SK-N-SH treated with all-trans-retinoic acid at 6 μM for 48 hours (cell line): Measurements from ENCODE around the gene SOHLH2.

Experiments
- BACH2 ChIP-seq: fragments of 250-450 bp; sonication (Bioruptor Pico); IDR thresholded peaks from 2 replicates; pipeline ENCODE4 v1.9.0; 2021; ENCODE audit warnings: mild to moderate bottlenecking, borderline replicate concordance
- GLIS3 ChIP-seq: fragments of 250-450 bp; sonication (Bioruptor Pico); IDR thresholded peaks from 2 replicates; pipeline ENCODE4 v1.5.0; 2020; ENCODE audit warnings: mild to moderate bottlenecking, moderate library complexity
- PATZ1 ChIP-seq: fragments of 250-450 bp; sonication (Bioruptor Pico); IDR thresholded peaks from 2 replicates; pipeline ENCODE4 v1.8.0; 2020; ENCODE audit warnings: mild to moderate bottlenecking, moderate library complexity, borderline replicate concordance
- PPARA ChIP-seq: fragments of 250-450 bp; sonication (Bioruptor Pico); IDR thresholded peaks from 2 replicates; pipeline ENCODE4 v1.5.0; 2020; ENCODE audit warnings: mild to moderate bottlenecking, borderline replicate concordance

- TF ChIP-seq BACH2 (CRISPR knock-in tag) (no peak), PPARA (no peak), GLIS3 (no peak), PATZ1 (CRISPR knock-in tag) (no peak)
Measured at GRCh38 chr13:36261011-36261410, 46.7 kb upstream of the SOHLH2 start.
